HepG2 (cell line): Measurements from ENCODE around the gene CBY1. TPM values are rescaled to one million over a fixed set of nuclear protein-coding genes. Genes with fewer than 3 reads are reported as not detected.

Experiments
- ARNT2 ChIP-seq: sonication (generic); formaldehyde crosslinking; IDR thresholded peaks from 2 replicates; pipeline ENCODE4 v1.8.0; 2022; ENCODE audit warnings: mild to moderate bottlenecking, low read depth, missing genetic modification reagents, moderate library complexity
- ASH2L ChIP-seq: fragments of 300-600, 200-600 bp; sonication (generic); IDR thresholded peaks from 2 replicates; pipeline ENCODE4 v1.7.0; 2017; ENCODE audit warnings: low read depth, mild to moderate bottlenecking, moderate library complexity, mixed read lengths, low read length; ENCODE audit not compliant: insufficient read length
- ATRX ChIP-seq: sonication (generic); formaldehyde crosslinking; IDR thresholded peaks from 2 replicates; pipeline ENCODE4 v1.4.0; 2020; ENCODE audit warnings: missing genetic modification reagents, borderline replicate concordance
- EEA1 ChIP-seq: sonication (generic); formaldehyde crosslinking; IDR thresholded peaks from 2 replicates; pipeline ENCODE4 v1.5.1; 2020; ENCODE audit warnings: mild to moderate bottlenecking, missing genetic modification reagents, borderline replicate concordance
- ELF1 ChIP-seq: sonication (generic); formaldehyde crosslinking; IDR thresholded peaks from 2 replicates; pipeline ENCODE4 v1.4.0; 2020; ENCODE audit warnings: missing genetic modification reagents
- HMG20B ChIP-seq: conservative IDR thresholded peaks from 2 replicates; pipeline ENCODE4 v1.6.1; 2016; ENCODE audit warnings: missing genetic modification reagents, missing compliant biosample characterization
- JARID2 ChIP-seq: sonication (generic); formaldehyde crosslinking; IDR thresholded peaks from 2 replicates; pipeline ENCODE4 v1.8.1; 2023; ENCODE audit warnings: missing genetic modification reagents, inconsistent platforms; ENCODE audit not compliant: insufficient replicate concordance
- KDM2A ChIP-seq: sonication (generic); formaldehyde crosslinking; IDR thresholded peaks from 2 replicates; pipeline ENCODE4 v1.4.0; 2020; ENCODE audit warnings: low read depth, missing genetic modification reagents, borderline replicate concordance
- KLF13 ChIP-seq: sonication (generic); formaldehyde crosslinking; IDR thresholded peaks from 2 replicates; pipeline ENCODE4 v1.4.0; 2020; ENCODE audit warnings: mild to moderate bottlenecking, missing genetic modification reagents
- KLF16 ChIP-seq, 2 experiments: sonication (generic) in 1 of 2; formaldehyde crosslinking in 1 of 2; IDR thresholded peaks; 2 replicates each; pipeline versions ENCODE4 v1.6.1 to v1.8.0; 2016 to 2023; ENCODE audit warnings: missing genetic modification reagents in 2 of 2, missing compliant biosample characterization in 1 of 2
- KMT2B ChIP-seq: IDR thresholded peaks from 2 replicates; pipeline ENCODE4 v1.6.1; 2016; ENCODE audit warnings: missing genetic modification reagents, missing compliant biosample characterization
- MED13 ChIP-seq: sonication (generic); formaldehyde crosslinking; IDR thresholded peaks from 2 replicates; pipeline ENCODE4 v1.5.0; 2020; ENCODE audit warnings: missing genetic modification reagents
- MIXL1 ChIP-seq: IDR thresholded peaks from 2 replicates; pipeline ENCODE4 v1.6.1; 2016
- NFKB2 ChIP-seq: sonication (generic); formaldehyde crosslinking; IDR thresholded peaks from 2 replicates; pipeline ENCODE4 v1.4.0; 2020; ENCODE audit warnings: missing genetic modification reagents, borderline replicate concordance
- NR0B2 ChIP-seq: sonication (generic); formaldehyde crosslinking; IDR thresholded peaks from 2 replicates; pipeline ENCODE4 v1.4.0; 2020; ENCODE audit warnings: mild to moderate bottlenecking, missing genetic modification reagents
- SATB2 ChIP-seq: sonication (generic); formaldehyde crosslinking; IDR thresholded peaks from 2 replicates; pipeline ENCODE4 v1.5.0; 2020; ENCODE audit warnings: missing genetic modification reagents
- SCMH1 ChIP-seq: sonication (generic); formaldehyde crosslinking; IDR thresholded peaks from 2 replicates; pipeline ENCODE4 v1.9.0; 2021; ENCODE audit warnings: missing genetic modification reagents, mild to moderate bottlenecking, borderline replicate concordance
- SIX4 ChIP-seq: sonication (generic); formaldehyde crosslinking; IDR thresholded peaks from 2 replicates; pipeline ENCODE4 v1.4.0; 2020; ENCODE audit warnings: missing genetic modification reagents
- THYN1 ChIP-seq: sonication (generic); formaldehyde crosslinking; IDR thresholded peaks from 2 replicates; pipeline ENCODE4 v1.8.1; 2023; ENCODE audit warnings: low read depth, mild to moderate bottlenecking, moderate library complexity, missing genetic modification reagents, borderline replicate concordance
- TSC22D2 ChIP-seq: sonication (generic); formaldehyde crosslinking; IDR thresholded peaks from 2 replicates; pipeline ENCODE4 v1.5.1; 2020; ENCODE audit warnings: missing genetic modification reagents, mild to moderate bottlenecking, borderline replicate concordance
- ZBTB39 ChIP-seq: sonication (generic); formaldehyde crosslinking; IDR thresholded peaks from 2 replicates; pipeline ENCODE4 v1.5.0; 2020; ENCODE audit warnings: missing genetic modification reagents
- ZMYM3 ChIP-seq: sonication (generic); formaldehyde crosslinking; IDR thresholded peaks from 2 replicates; pipeline ENCODE4 v1.5.1; 2020; ENCODE audit warnings: mild to moderate bottlenecking, missing genetic modification reagents
- ZNF790 ChIP-seq: sonication (generic); formaldehyde crosslinking; IDR thresholded peaks from 2 replicates; pipeline ENCODE4 v1.8.0; 2022; ENCODE audit warnings: missing genetic modification reagents, mild to moderate bottlenecking, borderline replicate concordance
- polyA plus RNA-seq, 8 experiments: library from polyadenylated mRNA; depleted of rRNA in 3 of 8; stranded (reverse) in 7 of 8; unstranded in 1 of 8; fragments of >200 nt; fragmentation: Illumina TruSeq in 4 of 8; extraction: Trizol in 4 of 8; gene quantifications; 2 replicates each; pipeline versions ENCODE4 v1.2.1 to v1.2.3, GENCODE V29; 2011 to 2016; ENCODE audit warnings: low read depth in 4 of 8, missing spikeins in 1 of 8, mixed read lengths in 1 of 8; ENCODE audit not compliant: insufficient read depth in 1 of 8
- total RNA-seq, 5 experiments: library from RNA; depleted of rRNA; stranded (reverse); fragments of >200 nt; fragmentation: Illumina TruSeq; extraction: Trizol; gene quantifications; 2 replicates each; pipeline ENCODE4 v1.2.3, GENCODE V29; 2016; ENCODE audit warnings: low read depth in 1 of 5
- TF ChIP-seq, protein P1 (sequence below): sonication (generic); formaldehyde crosslinking; IDR thresholded peaks from 2 replicates; pipeline ENCODE4 v1.5.1; 2020; ENCODE audit warnings: missing genetic modification reagents, mild to moderate bottlenecking, borderline replicate concordance
- TF ChIP-seq, protein P2 (sequence below): sonication (generic); formaldehyde crosslinking; IDR thresholded peaks from 2 replicates; pipeline ENCODE4 v1.5.1; 2020; ENCODE audit warnings: missing genetic modification reagents, mild to moderate bottlenecking, borderline replicate concordance

Gene CBY1
- total and polyA plus RNA-seq, 2 of the 13 experiments (the other 11 are each of a cell fraction or from before 2014, with no cell fraction given) = 19.7 to 20.3 TPM

DNA sequence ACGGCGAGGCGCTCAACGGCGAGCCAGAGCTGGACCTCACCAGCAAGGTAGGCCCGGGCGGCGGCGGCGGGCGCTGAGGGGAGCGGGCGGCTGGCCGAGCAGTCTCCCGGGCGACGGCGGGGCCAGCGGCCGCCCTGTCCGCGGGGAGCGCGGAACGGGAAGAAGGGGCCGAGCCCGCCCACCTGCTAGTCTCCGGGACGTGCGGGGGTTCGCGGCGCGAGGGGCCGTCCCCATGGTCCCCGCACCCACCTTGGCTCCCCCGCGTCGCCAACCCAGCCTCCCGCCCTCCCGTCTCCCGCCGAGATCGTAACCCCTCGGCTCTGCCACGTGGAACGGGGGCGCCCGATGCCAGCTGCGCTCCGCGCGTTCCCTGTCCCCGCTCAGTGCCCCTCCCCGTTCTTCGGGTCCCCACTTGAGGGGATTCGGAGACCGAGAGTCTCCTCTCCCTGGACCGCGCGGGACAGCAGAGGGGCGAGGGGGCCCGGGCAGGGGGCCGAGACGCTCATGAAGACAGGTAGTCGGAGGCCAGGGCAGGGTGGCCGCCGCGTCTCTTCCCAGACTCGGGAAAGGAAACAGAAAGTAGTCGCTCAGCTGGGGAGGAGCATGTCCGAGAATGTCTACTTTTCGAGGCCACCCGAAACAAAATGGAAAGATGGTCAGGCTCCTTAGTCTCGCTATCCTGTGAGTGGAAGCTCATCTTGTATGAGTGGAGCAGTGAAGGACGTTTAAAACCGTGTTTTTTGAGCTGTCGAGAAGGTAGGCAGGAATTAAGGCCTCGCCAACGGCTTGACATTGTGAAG, 49.9 kb downstream of the CBY1 start (continued):
- TF ChIP-seq SIX4 (CRISPR knock-in tag) = no peak
- no peak for TF ChIP-seq MIXL1 (CRISPR knock-in tag)
- no peak for TF ChIP-seq EEA1 (CRISPR knock-in tag)
- no peak for TF ChIP-seq ATRX (CRISPR knock-in tag)
- no peak for TF ChIP-seq KLF13 (CRISPR knock-in tag)
- peak; percentile 40; the same call in 1 of the 2 replicates for TF ChIP-seq KMT2B (CRISPR knock-in tag)
- TF ChIP-seq ASH2L = peak; percentile 64
- TF ChIP-seq, protein P1, sequence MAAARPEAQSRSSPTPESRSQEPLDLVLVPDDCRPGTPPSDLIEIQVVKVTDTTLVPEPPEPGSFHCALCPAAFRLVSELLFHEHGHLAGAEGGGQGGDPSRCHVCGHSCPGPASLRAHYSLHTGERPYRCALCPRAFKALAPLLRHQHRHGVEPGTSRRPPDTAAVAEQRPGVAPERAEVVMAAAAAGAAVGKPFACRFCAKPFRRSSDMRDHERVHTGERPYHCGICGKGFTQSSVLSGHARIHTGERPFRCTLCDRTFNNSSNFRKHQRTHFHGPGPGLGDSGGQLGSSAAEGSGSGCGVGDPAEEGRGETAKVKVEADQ (CRISPR knock-in tag) = no peak
- TF ChIP-seq ARNT2 (CRISPR knock-in tag) = no peak
- peak; percentile 57; the same call in 1 of the 2 replicates for TF ChIP-seq ZNF790
- 0 out of 2 replicates have a peak, but pooled peaks have one; percentile 10 for TF ChIP-seq HMG20B (CRISPR knock-in tag)
- no peak for TF ChIP-seq SCMH1 (CRISPR knock-in tag)
- TF ChIP-seq KLF16 (CRISPR knock-in tag; IDR thresholded peaks at IDR 0.05) = 0 out of 4 replicates have a peak, but pooled peaks of 1 of the 2 experiments have one; percentile 9
- no peak for TF ChIP-seq THYN1 (CRISPR knock-in tag)
- TF ChIP-seq ELF1 = no peak
- no peak for TF ChIP-seq JARID2
- 0 out of 2 replicates have a peak, but pooled peaks have one; percentile 26 for TF ChIP-seq MED13 (CRISPR knock-in tag)
- no peak for TF ChIP-seq NFKB2 (CRISPR knock-in tag)
- no peak for TF ChIP-seq ZBTB39 (CRISPR knock-in tag)
- no peak for TF ChIP-seq ZMYM3 (CRISPR knock-in tag)
- TF ChIP-seq TSC22D2 (CRISPR knock-in tag) = no peak
- 0 out of 2 replicates have a peak, but pooled peaks have one; percentile 30 for TF ChIP-seq KDM2A
- TF ChIP-seq, protein P2, sequence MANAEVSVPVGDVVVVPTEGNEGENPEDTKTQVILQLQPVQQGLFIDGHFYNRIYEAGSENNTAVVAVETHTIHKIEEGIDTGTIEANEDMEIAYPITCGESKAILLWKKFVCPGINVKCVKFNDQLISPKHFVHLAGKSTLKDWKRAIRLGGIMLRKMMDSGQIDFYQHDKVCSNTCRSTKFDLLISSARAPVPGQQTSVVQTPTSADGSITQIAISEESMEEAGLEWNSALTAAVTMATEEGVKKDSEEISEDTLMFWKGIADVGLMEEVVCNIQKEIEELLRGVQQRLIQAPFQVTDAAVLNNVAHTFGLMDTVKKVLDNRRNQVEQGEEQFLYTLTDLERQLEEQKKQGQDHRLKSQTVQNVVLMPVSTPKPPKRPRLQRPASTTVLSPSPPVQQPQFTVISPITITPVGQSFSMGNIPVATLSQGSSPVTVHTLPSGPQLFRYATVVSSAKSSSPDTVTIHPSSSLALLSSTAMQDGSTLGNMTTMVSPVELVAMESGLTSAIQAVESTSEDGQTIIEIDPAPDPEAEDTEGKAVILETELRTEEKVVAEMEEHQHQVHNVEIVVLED (CRISPR knock-in tag) = no peak
- TF ChIP-seq SATB2 (CRISPR knock-in tag) = no peak
- TF ChIP-seq NR0B2 (CRISPR knock-in tag) = no peak
